Heart left ventricle (tissue), 13 donors: ENCODE data around the gene PDRG1.

Experiments used
- CTCF ChIP-seq, 12 donors: fragments of 200-600 bp; sonication (generic) in 4 of 12; IDR thresholded peaks; one replicate each; pipeline versions ENCODE4 v1.5.0 to v1.8.0; 2018 to 2022; ENCODE audit warnings: antibody characterized with exemption in 12 of 12, mild to moderate bottlenecking in 5 of 12
- POLR2A ChIP-seq, 2 donors: fragments of 450-650 bp; IDR thresholded peaks; one replicate each; pipeline ENCODE4 v1.6.1; 2017; ENCODE audit warnings: antibody characterized with exemption in 2 of 2, mild to moderate bottlenecking in 2 of 2, moderate library complexity in 2 of 2
- donor health status: ischemic (EF 13 %, LVEDD 7.1; RV severe dilation, severe dysfunction).
- donor health status: DM: no; HTN: yes; CAD: no.
- donor health status: DM: no; HTN: no; CAD: no.
- donor health status: ischemic (EF 25% LVEDD 6.9; RV normal size, moderate dysfunction).
- donor health status: ischemic (EF 25% LVEDD 5.7; RV mildly dilated, moderate dysfunction).
- donor health status: ischemic (EF 35%, LVEDD 5.7; RV mildly dilated, moderate dysfunction).
- donor health status: nonischemic (EF 11% LVEDD 7.7; RV severe dilation, severe dysfunction).
- donor health status: DM: yes; HTN: yes; CAD: no.
- donor health status: PGD.
- donor health status: ischemic (EF 29% LVEDD 5.4; RV normal size, mild dysfunction).
- donor health status: nonischemic (EF 23%, LVEDD 6.1; RV moderate dilation, normal function).

DNA sequence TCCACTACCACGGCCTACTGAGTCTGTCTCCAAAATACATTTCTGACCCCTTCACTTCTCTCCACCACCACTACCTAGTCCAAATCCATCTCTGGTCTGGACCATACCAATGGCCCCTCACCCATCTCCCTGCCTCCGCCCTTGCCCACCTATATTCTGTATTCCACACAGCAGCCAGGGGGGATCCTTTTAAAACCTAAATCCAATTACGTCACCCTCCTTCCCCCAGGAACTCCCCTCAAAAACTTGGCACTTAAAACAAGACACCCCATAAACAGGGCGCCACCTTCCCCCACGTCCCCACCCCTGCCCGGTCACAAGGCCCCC is 680 bp downstream of the PDRG1 start:
- no peak for TF ChIP-seq CTCF (IDR thresholded peaks at IDR 0.05)
- TF ChIP-seq POLR2A (IDR thresholded peaks at IDR 0.05): no peak
